HepG2 (cell line): ENCODE results near the gene SAPCD2. TPM values are rescaled to one million over a fixed set of nuclear protein-coding genes. Genes with fewer than 3 reads are reported as not detected.

ENCODE experiments used
- DR1 ChIP-seq: sonication (generic); formaldehyde crosslinking; IDR thresholded peaks from 2 replicates; pipeline ENCODE4 v1.8.0; 2021; ENCODE audit warnings: mild to moderate bottlenecking, missing genetic modification reagents, inconsistent platforms
- FOXP4 ChIP-seq: sonication (generic); formaldehyde crosslinking; IDR thresholded peaks from 2 replicates; pipeline ENCODE4 v1.4.0; 2020; ENCODE audit warnings: missing genetic modification reagents
- MEIS2 ChIP-seq: sonication (generic); formaldehyde crosslinking; IDR thresholded peaks from 2 replicates; pipeline ENCODE4 v1.9.0; 2021; ENCODE audit warnings: mild to moderate bottlenecking, missing genetic modification reagents
- NONO ChIP-seq, 2 experiments: fragments of 450-650 bp in 1 of 2; sonication (generic) in 1 of 2; formaldehyde crosslinking in 1 of 2; IDR thresholded peaks in 1 of 2; conservative IDR thresholded peaks in 1 of 2; 2 replicates each; pipeline versions ENCODE4 v1.6.1 to v1.8.0; 2017 to 2022; ENCODE audit warnings: mild to moderate bottlenecking in 1 of 2, missing genetic modification reagents in 1 of 2, moderate library complexity in 1 of 2
- RAD51 ChIP-seq: fragments of 450-650 bp; IDR thresholded peaks from 2 replicates; pipeline ENCODE4 v1.6.1; 2016; ENCODE audit warnings: borderline replicate concordance
- SMYD3 ChIP-seq: sonication (generic); formaldehyde crosslinking; IDR thresholded peaks from 2 replicates; pipeline ENCODE4 v1.8.1; 2023; ENCODE audit warnings: mild to moderate bottlenecking, missing genetic modification reagents
- ZNF136 ChIP-seq: sonication (generic); formaldehyde crosslinking; IDR thresholded peaks from 2 replicates; pipeline ENCODE4 v1.8.1; 2022; ENCODE audit warnings: low read depth, mild to moderate bottlenecking, moderate library complexity, missing genetic modification reagents
- ZNF282 ChIP-seq: fragments of 450-650 bp; IDR thresholded peaks from 2 replicates; pipeline ENCODE4 v1.6.1; 2018; ENCODE audit not compliant: partially characterized antibody
- ZNF770 ChIP-seq: sonication (generic); formaldehyde crosslinking; IDR thresholded peaks from 2 replicates; pipeline ENCODE4 v1.5.0; 2020; ENCODE audit warnings: mild to moderate bottlenecking, missing genetic modification reagents
- ZNF775 ChIP-seq: sonication (generic); formaldehyde crosslinking; IDR thresholded peaks from 2 replicates; pipeline ENCODE4 v1.4.0; 2020; ENCODE audit warnings: missing genetic modification reagents, mild to moderate bottlenecking, moderate library complexity, borderline replicate concordance
- polyA plus RNA-seq, 8 experiments: library from polyadenylated mRNA; depleted of rRNA in 3 of 8; stranded (reverse) in 7 of 8; unstranded in 1 of 8; fragments of >200 nt; fragmentation: Illumina TruSeq in 4 of 8; extraction: Trizol in 4 of 8; gene quantifications; 2 replicates each; pipeline versions ENCODE4 v1.2.1 to v1.2.3, GENCODE V29; 2011 to 2016; ENCODE audit warnings: low read depth in 4 of 8, missing spikeins in 1 of 8, mixed read lengths in 1 of 8; ENCODE audit not compliant: insufficient read depth in 1 of 8
- total RNA-seq, 5 experiments: library from RNA; depleted of rRNA; stranded (reverse); fragments of >200 nt; fragmentation: Illumina TruSeq; extraction: Trizol; gene quantifications; 2 replicates each; pipeline ENCODE4 v1.2.3, GENCODE V29; 2016; ENCODE audit warnings: low read depth in 1 of 5
- TF ChIP-seq, protein P1 (sequence below), 2 experiments: fragments of 450-650 bp in 1 of 2; sonication (generic) in 1 of 2; formaldehyde crosslinking in 1 of 2; IDR thresholded peaks; 2 replicates each; pipeline versions ENCODE4 v1.6.1 to v1.8.0; 2016 to 2022; ENCODE audit warnings: antibody characterized with exemption in 1 of 2, mild to moderate bottlenecking in 1 of 2, missing genetic modification reagents in 1 of 2
- TF ChIP-seq, protein P2 (sequence below): sonication (generic); formaldehyde crosslinking; IDR thresholded peaks from 2 replicates; pipeline ENCODE4 v1.5.0; 2020; ENCODE audit warnings: missing genetic modification reagents, mild to moderate bottlenecking, borderline replicate concordance

SAPCD2 gene
- total and polyA plus RNA-seq, 2 of the 13 experiments (the other 11 are each of a cell fraction or from before 2014, with no cell fraction given): 21.9 to 42.8 TPM

DNA sequence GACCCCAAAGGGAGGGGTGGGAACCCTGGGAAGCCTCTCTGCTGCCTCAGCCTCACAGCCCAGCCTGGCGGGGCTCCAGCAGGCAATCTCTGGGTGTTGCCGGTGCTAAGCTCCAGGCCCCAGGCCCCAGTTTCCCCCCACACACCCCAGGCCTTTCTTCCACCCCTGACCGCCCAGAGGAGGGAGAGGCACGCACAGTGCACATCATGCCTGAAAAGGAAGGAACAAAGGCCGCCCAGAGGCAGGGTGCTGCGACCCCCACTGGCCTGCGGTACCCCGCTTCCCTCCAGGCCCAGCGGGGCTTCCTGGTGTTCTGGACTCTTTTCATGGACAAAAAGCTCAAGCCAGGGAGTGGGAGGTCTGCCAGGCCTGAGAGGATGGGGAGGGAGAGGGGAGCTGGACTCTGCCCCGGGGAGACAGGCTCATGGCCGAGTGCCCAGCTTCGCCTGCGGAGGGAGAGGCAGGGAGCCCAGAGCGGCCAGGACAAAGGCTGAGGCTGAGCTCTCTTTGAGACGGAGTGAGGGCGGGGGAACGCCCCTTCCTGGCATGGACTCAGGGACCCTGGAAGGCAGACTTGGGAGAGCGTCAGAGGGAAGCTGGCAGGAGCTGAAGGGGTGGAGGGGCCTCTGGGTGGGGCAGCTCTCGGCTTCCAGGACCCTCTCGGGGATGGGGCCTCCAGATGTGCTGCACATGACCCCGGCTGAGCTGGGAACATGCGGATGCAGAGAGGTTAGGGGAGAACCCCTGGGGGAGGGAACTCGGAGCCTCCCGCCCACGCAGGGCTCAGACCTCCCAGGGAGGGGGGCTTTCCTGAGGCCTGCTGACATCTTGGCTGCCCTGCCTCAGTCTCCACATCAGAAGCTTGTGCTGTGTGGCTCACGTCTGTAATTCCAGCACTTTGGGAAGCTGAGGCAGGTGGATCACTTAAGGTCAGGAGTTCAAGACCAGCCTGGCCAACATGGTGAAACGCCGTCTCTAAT is 14.7 kb downstream of the SAPCD2 start (continued):
- peak; percentile 96 for TF ChIP-seq ZNF770 (CRISPR knock-in tag)
- TF ChIP-seq DR1 (CRISPR knock-in tag): peak; percentile 73
- TF ChIP-seq NONO (IDR thresholded peaks at IDR 0.05): no peak
- TF ChIP-seq NONO (CRISPR knock-in tag; conservative IDR thresholded peaks at IDR 0.05): no peak
- no peak for TF ChIP-seq SMYD3 (CRISPR knock-in tag)
- peak; percentile 60; the same call in 1 of the 2 replicates for TF ChIP-seq FOXP4
- TF ChIP-seq, protein P1, sequence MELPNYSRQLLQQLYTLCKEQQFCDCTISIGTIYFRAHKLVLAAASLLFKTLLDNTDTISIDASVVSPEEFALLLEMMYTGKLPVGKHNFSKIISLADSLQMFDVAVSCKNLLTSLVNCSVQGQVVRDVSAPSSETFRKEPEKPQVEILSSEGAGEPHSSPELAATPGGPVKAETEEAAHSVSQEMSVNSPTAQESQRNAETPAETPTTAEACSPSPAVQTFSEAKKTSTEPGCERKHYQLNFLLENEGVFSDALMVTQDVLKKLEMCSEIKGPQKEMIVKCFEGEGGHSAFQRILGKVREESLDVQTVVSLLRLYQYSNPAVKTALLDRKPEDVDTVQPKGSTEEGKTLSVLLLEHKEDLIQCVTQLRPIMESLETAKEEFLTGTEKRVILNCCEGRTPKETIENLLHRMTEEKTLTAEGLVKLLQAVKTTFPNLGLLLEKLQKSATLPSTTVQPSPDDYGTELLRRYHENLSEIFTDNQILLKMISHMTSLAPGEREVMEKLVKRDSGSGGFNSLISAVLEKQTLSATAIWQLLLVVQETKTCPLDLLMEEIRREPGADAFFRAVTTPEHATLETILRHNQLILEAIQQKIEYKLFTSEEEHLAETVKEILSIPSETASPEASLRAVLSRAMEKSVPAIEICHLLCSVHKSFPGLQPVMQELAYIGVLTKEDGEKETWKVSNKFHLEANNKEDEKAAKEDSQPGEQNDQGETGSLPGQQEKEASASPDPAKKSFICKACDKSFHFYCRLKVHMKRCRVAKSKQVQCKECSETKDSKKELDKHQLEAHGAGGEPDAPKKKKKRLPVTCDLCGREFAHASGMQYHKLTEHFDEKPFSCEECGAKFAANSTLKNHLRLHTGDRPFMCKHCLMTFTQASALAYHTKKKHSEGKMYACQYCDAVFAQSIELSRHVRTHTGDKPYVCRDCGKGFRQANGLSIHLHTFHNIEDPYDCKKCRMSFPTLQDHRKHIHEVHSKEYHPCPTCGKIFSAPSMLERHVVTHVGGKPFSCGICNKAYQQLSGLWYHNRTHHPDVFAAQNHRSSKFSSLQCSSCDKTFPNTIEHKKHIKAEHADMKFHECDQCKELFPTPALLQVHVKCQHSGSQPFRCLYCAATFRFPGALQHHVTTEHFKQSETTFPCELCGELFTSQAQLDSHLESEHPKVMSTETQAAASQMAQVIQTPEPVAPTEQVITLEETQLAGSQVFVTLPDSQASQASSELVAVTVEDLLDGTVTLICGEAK (IDR thresholded peaks at IDR 0.05): no peak
- TF ChIP-seq, protein P1 (CRISPR knock-in tag; IDR thresholded peaks at IDR 0.05): peak; percentile 32; the same call in 1 of the 2 replicates
- TF ChIP-seq MEIS2 (CRISPR knock-in tag): no peak
- TF ChIP-seq ZNF775 (CRISPR knock-in tag): no peak
- no peak for TF ChIP-seq RAD51
- TF ChIP-seq, protein P2, sequence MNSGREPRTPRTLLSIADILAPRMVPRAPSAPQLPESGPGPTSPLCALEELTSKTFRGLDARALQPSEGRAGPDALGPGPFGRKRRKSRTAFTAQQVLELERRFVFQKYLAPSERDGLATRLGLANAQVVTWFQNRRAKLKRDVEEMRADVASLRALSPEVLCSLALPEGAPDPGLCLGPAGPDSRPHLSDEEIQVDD (CRISPR knock-in tag): no peak
- TF ChIP-seq ZNF282: no peak
- no peak for TF ChIP-seq ZNF136 (CRISPR knock-in tag)
